SK-N-SH treated with all-trans-retinoic acid at 6 μM for 48 hours (cell line): ENCODE measurements around the gene SYCP2.

ENCODE experiments used
- PPARA ChIP-seq: fragments of 250-450 bp; sonication (Bioruptor Pico); IDR thresholded peaks from 2 replicates; pipeline ENCODE4 v1.5.0; 2020; ENCODE audit warnings: mild to moderate bottlenecking, borderline replicate concordance
- TOX ChIP-seq: fragments of 250-450 bp; sonication (Bioruptor Pico); IDR thresholded peaks from 2 replicates; pipeline ENCODE4 v1.8.0; 2021; ENCODE audit warnings: mild to moderate bottlenecking, moderate library complexity, borderline replicate concordance
- ZC3H10 ChIP-seq: fragments of 250-450 bp; sonication (Bioruptor Pico); IDR thresholded peaks from 2 replicates; pipeline ENCODE4 v1.5.1; 2021; ENCODE audit warnings: mild to moderate bottlenecking, moderate library complexity
- ZNF565 ChIP-seq: fragments of 450-650 bp; formaldehyde crosslinking; conservative IDR thresholded peaks from 2 replicates; pipeline ENCODE4 v1.5.0; 2020; ENCODE audit warnings: low read depth, mild to moderate bottlenecking, moderate library complexity
- TF ChIP-seq, protein P1 (sequence below): fragments of 250-450 bp; sonication (Bioruptor Pico); IDR thresholded peaks from 2 replicates; pipeline ENCODE4 v1.5.1; 2021; ENCODE audit warnings: mild to moderate bottlenecking, moderate library complexity
- TF ChIP-seq, protein P2 (sequence below): fragments of 250-450 bp; sonication (Bioruptor Pico); IDR thresholded peaks from 2 replicates; pipeline ENCODE4 v1.8.0; 2020; ENCODE audit warnings: mild to moderate bottlenecking, moderate library complexity, borderline replicate concordance

DNA sequence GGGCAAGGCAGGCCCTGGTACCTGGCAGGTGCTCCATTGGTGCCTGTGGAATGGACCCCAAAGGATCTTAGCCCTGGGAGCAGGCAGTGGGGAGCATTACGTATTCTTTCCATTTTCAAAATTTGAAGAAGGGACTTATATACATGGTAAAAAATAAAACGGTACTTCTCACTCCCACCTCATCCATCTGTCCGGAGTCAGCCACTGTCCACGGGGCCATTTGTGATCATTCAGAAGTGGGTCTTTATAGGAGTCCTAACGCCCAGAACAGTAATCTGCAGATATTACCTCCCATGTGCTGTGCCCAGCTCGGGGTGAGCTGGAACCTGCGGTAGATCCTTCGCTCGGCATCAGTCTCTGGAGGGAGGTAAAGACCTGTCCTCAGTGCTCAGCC, 110.4 kb downstream of the SYCP2 start:
- TF ChIP-seq, protein P1, sequence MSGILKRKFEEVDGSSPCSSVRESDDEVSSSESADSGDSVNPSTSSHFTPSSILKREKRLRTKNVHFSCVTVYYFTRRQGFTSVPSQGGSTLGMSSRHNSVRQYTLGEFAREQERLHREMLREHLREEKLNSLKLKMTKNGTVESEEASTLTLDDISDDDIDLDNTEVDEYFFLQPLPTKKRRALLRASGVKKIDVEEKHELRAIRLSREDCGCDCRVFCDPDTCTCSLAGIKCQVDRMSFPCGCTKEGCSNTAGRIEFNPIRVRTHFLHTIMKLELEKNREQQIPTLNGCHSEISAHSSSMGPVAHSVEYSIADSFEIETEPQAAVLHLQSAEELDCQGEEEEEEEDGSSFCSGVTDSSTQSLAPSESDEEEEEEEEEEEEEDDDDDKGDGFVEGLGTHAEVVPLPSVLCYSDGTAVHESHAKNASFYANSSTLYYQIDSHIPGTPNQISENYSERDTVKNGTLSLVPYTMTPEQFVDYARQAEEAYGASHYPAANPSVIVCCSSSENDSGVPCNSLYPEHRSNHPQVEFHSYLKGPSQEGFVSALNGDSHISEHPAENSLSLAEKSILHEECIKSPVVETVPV (CRISPR knock-in tag), result no peak
- TF ChIP-seq ZNF565 (CRISPR knock-in tag) (no peak), TOX (CRISPR knock-in tag) (no peak), ZC3H10 (CRISPR knock-in tag) (no peak), PPARA (CRISPR knock-in tag) (no peak)
- TF ChIP-seq, protein P2, sequence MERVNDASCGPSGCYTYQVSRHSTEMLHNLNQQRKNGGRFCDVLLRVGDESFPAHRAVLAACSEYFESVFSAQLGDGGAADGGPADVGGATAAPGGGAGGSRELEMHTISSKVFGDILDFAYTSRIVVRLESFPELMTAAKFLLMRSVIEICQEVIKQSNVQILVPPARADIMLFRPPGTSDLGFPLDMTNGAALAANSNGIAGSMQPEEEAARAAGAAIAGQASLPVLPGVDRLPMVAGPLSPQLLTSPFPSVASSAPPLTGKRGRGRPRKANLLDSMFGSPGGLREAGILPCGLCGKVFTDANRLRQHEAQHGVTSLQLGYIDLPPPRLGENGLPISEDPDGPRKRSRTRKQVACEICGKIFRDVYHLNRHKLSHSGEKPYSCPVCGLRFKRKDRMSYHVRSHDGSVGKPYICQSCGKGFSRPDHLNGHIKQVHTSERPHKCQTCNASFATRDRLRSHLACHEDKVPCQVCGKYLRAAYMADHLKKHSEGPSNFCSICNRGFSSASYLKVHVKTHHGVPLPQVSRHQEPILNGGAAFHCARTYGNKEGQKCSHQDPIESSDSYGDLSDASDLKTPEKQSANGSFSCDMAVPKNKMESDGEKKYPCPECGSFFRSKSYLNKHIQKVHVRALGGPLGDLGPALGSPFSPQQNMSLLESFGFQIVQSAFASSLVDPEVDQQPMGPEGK (CRISPR knock-in tag), result no peak
